Stimulated activated CD4-positive, alpha-beta T cell treated with anti-CD3 and anti-CD28 coated beads, TNF-alpha, amount 100 ng/mL, for 1 hour (primary cell): ENCODE results near the gene TCFL5.

ENCODE experiments used
- DNase-seq, 3 donors: peaks; one replicate each; pipeline ENCODE4 v3.0.0-alpha.2; 2020; ENCODE audit warnings: low read depth in 3 of 3, low spot score in 1 of 3

TCFL5 gene

DNA sequence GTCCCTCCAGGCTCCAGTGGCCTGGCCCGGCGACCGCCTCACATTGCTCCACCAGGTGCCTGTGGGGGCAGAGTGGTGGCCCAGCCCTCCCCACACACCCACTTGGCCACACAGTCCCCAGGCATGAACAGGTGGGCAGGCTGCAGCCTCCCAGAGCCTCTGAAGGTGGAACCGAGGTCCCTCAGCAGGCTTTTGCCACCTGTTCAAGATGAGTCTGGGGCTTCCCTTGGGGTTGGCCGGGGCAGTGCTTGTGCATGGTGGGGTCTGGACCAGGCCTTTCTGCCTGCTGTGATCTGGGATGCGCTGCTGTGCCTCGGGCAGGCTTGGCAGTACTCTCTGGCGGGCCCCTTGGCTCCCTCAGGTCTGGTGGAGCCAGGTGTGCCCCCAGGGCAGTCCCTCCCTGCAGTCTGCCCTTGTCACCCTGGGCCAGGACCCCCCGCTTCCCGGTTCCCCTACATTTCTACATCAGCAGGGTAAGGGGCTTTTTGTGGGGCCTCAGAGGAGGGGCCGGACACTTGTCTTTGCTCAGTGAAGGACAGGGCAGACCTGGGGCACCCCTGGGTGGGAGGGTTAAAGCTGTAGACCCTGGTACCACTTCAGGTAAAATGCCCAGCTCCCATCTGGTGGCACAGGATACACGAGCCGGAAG, 47.4 kb downstream of the TCFL5 start:
- DNase-seq, result no peak

DNA sequence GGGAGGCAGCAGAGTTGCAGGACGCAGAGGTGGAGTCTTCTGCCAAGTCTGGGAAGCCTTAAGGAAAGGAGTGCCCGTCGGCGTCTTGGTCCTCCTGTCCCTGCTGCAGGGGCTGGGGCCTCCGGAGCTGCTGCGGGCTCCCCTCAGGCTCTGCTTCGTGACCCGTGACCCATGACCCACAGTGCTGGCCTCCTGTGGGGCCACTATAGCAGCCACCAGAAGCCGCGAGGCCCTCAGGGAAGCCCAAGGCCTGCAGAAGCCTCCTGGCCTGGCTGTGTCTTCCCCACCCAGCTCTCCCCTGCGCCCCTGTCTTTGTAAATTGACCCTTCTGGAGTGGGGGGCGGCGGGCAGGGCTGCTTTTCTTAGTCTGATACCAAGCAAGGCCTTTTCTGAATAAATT, 48.0 kb downstream of the TCFL5 start:
- no peak for DNase-seq

DNA sequence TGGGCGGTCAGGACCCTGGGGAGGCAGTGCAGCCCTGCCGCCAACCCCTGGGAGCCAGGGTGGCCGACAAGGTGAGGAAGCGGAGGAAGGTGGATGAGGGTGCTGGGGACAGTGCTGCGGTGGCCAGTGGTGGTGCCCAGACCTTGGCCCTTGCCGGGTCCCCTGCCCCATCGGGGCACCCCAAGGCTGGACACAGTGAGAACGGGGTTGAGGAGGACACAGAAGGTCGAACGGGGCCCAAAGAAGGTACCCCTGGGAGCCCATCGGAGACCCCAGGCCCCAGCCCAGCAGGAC, 48.8 kb downstream of the TCFL5 start:
- no peak for DNase-seq

DNA sequence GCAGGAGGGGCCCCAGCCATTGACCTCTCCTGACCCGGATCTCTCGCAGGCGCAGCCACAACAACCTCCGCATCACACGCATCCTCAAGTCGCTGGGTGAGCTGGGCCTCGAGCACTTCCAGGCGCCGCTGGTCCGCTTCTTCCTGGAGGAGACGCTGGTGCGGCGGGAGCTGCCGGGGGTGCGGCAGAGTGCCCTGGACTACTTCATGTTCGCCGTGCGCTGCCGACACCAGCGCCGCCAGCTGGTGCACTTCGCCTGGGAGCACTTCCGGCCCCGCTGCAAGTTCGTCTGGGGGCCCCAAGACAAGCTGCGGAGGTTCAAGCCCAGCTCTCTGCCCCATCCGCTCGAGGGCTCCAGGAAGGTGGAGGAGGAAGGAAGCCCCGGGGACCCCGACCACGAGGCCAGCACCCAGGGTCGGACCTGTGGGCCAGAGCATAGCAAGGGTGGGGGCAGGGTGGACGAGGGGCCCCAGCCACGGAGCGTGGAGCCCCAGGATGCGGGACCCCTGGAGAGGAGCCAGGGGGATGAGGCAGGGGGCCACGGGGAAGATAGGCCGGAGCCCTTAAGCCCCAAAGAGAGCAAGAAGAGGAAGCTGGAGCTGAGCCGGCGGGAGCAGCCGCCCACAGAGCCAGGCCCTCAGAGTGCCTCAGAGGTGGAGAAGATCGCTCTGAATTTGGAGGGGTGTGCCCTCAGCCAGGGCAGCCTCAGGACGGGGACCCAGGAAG, 49.3 kb downstream of the TCFL5 start:
- no peak for DNase-seq

DNA sequence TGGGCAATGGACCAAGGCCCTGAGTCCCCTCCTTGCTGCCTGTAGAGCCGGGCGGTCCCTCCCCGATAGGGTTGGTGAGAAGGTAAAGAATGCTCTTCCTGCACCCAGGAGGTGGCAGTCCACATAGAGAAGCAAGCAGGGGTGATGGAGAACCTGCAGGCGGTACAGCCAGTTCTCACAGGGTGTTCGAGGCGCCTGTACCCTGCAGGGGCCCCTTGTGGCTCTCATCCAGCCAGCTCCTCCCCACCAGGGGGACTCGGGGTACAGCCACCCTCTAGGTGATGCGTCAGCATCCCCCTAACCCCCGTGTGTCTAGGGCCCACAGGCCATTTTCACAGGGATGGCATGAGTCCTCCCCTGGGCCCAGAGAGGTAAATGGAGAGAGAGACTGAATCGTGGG, 49.9 kb downstream of the TCFL5 start:
- no peak for DNase-seq

DNA sequence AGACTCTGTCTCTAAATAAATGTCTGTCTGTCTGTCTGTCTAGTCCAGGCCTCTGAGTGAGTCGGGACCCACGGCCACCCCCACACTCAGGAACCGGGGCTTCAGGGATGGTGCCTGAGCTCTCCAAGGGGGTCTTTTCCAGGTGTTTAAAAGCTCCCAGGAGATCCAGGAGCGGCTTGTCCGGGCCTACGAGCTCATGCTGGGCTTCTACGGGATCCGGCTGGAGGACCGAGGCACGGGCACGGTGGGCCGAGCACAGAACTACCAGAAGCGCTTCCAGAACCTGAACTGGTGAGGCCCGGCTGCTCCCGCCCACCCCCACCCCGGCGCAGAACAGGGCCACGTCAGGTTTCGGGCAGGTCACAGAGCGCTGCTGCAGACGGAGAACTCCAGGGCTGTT, 50.3 kb downstream of the TCFL5 start:
- DNase-seq, result no peak

DNA sequence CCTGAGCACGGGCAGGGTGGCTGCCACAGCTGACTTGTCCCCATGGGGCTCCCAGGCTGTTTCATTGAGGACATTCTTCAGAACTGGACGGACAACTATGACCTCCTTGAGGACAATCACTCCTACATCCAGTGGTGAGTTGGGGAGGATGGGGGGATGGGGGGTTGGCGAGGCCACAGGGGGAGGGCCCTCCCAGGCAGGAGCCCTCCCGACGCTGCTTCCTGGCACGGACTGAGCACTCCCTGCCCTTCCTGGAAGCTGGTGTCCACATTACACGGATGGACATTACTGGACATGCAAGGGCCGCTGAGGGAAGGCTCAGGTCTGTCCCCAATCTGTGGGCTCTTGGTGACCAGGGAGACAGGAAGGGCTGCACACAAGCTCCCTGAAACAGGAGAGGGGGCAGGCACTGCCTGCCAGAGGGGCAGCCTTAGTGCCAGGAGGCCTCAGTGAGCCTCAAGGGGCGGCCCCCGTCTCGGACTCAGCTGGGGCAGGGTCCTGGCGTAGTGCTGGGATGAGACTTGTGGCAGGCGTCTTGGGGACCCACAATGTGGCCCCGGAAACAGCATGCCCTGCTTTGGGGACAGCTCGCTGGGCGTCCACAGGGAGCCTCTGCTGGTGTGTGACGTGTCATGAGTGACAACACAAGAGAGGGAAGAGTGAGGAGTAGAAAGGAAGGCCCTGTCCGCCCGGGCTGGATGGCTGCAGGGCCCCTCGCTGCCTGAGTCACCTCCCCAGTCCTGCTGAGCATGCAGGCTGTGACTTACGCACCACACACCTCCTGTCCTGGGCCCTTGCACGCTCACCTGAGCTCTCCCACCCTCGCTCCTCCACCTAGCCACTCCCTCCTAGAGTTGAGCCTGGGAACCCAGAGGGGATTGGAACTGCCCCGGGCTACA, 51.8 kb downstream of the TCFL5 start:
- DNase-seq, result no peak

DNA sequence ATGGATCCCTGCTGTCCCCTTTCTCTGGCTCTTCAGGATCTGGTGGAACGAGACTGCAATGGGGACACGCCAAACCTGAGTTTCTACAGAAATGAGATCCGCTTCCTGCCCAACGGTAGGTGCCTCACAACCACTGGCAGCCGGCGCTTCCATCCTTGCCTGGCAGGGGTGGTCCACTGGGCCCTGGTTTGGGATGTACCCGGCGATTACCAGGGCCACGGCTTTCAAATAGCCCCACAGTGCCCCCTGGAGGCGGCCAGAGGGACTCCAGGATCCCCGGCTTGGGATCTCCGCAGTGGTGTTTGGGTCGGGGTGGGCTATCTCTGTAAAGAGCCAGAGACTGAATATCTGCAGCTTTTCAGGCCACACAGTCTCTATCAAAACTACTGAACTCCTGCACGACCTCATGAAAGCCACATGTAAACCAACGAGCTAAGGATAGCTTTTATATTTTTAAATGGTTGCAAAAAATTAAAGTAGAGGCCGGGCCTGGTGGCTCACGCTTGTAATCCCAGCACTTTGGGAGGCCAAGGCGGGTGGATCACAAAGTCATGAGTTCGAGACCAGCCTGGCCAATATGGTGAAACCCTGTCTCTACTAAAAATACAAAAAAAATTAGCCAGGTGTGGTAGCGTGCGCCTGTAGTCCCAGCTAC, 53.3 kb downstream of the TCFL5 start:
- peak in 2 of 3 donors; percentile 54 to 70 for DNase-seq

DNA sequence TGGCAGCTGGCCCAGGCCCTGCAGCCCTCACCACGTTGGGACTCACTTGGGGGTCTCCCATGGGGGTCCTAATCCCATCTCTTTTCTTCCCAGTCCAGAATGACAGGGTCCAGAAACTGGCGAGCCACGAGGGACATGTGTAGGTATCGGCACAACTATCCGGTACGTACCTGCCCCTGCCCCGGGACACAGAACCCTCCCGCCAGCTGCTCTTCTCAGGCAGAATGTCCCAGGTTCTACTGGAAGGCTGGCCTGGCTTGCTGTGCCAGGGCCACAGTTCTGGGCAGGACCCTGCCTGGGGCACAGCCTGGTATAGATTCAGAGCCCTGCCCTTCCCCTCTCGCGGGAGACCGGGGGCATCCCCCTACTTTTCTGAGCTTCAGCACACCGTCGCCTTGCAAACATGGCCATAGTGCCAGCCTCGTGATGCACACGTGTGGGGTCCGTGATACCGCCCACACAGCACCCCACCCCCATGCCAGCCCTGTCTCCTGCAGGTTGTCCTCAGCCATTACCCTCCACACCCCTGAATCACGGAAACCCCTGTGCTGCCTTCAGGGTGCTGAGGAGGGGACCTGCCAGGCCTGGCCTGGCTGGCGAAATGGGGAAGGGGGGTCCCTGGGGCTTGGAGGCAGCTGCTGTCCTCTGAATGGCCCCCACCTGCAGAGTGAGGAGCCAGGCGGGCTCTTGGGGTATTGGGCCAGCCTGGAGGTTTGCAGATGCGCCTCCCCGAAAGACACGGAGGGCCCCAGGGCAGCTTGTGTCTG, 54.0 kb downstream of the TCFL5 start:
- DNase-seq, result no peak

DNA sequence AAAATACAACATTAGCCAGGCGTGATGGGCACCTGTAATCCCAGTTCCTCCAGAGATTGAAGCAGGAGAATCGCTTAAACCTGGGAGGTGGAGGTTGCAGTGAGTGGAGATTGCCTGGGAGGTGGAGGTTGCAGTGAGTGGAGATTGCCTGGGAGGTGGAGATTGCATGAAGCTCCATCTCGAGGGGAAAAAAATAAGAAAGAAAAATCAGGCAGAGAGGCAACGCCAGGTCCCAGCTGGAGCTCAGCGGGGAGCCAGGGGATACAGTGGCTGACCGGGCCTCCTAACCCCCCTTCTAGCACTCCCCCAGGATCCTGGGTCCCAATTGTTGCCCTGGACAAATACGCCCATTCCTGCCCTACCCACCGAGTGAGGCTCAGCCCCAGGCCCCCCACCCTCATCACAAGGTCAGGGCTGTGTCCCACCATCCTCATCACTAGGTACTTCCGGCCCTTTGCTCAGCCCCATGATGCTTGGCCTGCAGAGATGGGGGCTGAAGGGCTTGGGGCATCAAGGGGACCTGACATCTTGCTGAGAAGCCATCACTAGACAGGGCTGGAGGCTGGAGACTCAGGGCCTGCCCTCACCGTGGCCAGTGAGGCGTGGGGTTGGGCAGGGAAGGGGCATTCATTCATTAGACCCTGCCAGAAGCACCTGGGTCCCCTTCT, 55.1 kb downstream of the TCFL5 start:
- no peak for DNase-seq

DNA sequence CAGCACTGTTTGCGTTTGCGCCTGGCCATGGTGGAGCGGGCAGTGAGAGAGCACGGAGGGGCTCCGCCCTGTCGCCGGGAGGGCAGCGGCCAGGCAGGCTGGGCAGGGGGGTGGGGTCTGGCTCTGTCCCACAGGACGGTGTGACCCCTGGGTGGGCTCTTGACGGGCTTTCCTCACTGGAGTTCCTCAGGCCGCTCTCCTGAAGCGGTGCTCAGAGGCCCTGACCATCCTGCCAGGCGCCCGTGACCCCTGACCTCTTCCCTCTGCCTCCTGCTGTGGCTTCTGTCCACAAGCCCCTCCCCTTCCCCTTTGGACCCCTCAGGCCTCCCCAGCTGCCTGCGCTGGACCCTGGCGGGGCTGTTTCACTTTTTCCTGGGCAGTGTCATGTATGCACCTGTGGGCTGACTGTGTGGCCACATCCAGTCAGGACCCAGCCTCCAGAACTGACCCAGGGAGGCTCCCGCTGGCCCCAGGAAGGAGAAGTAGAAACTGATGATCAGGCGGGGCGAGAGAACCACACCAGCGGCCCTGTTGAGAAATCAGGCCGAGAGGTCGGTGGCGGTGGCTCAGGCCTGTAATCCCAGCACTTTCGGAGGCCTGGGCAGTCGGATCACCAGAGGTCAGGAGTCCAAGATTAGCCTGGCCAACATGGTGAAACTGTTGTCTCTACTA, 55.8 kb downstream of the TCFL5 start:
- no peak for DNase-seq

DNA sequence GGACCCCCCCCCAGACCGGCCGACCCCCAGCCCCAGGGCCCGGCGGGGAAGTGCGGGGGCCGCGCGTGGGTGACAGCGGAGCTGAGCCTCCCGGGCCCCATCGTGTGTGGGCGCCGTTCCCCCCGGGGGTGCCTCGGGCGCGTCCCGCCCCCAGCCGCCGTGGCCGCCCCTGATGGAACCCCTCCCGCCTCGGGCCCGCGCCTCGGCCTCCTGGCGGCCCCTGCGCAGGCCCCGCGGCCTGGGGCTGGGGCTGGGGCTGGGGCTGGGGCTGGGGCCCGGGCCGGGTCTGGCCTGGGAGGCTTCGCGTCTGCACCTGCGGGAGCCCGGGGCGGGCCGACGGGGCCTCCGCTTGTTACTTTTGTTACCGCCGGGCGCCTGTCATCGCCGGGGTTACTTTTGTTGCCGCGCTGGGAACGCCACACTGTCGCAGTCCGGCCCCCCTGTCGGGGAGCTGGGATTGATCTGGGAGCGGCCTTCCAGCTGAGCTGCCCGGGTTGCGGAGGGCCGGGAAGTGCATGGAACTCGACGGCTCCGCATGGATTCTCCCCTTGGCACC, 56.4 kb downstream of the TCFL5 start:
- DNase-seq, result no peak

DNA sequence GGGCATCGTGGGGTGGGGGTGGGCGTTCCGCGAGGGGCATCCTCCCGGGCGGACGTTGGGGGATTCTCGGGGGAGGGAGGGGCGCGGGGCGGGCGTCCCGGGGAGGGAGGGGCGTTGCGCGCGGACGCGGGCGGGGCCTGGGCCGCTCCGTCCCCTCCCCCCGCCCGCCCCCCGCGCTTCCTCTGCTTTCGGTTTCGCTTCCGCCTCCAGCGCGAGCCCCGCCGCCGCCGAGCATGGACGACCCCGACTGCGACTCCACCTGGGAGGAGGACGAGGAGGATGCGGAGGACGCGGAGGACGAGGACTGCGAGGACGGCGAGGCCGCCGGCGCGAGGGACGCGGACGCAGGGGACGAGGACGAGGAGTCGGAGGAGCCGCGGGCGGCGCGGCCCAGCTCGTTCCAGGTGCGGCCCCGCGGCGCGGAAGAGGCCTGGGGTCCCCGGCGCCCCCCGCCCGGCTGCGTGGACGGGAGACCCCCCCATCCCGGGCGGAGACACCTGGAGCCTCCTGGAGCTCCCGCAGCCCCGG, 56.9 kb downstream of the TCFL5 start, which contains the start of gene OGFR:
Gene OGFR (plus strand): TSS at position 209 of the 528 bp plus-strand sequence. CDS start 25 bp downstream, at position 234.
- peak in 2 of 3 donors; percentile 50 to 58 for DNase-seq

DNA sequence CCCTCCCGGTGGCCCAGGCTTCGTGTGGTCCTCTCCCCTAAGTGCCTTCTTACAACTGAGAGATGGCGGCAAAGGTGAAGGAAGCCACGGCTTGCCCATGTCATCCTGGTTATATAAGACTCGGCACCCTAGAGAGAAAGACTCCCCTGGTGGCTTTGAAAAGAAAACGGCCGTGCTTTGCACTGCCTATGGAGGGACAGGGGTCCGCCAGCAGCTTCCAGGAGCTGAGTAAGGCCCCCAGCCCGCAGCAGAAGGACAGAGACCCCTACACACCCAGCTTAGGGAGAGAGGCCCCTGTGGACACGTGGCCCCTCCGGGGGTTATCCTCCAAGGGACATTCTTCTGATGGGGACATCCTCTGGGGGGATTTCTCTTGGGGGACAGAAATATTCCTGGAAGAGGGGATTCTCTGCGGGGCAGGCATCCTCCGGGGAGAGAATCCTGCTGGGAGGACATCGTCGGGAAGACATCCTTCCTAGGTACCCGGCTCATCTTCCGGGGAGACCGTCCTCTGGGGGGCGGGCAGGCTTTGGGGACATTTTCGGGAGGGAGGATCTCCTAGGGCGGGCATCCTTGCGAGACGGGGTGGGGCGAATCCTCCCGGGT, 57.5 kb downstream of the TCFL5 start:
- DNase-seq, result no peak

DNA sequence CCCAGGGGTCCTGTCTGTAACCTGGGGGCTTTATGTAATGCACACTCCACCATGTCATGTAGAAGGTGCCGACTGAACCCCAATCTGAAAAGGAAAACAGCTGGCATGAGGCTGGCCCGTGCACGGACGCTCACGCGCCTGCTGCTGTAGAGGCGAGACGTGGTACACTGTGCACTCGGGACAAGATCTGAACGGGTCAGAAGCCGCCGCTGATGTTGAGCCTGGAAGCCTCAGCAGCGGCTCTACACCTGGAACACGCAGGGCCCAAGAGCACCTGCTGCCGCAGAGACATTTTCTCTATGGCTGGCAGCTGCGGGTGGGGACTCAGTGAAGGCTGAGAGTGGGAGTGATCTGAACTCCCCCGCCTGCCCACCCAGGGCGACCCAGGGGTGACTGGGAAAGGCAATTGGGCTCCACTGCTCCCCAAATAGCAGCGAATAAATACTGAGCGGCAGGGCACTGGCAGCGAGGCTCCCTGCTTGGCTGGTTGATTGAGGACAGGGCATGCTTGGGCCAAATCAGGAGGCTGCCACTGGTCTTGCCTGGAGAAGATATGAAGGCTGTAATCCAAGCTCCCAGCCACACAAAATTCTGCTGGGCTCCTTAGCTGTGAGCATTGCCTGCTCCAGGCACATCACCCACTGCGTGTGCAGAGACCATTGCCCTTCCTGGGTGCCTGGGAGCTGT, 59.5 kb downstream of the TCFL5 start:
- DNase-seq, result no peak

DNA sequence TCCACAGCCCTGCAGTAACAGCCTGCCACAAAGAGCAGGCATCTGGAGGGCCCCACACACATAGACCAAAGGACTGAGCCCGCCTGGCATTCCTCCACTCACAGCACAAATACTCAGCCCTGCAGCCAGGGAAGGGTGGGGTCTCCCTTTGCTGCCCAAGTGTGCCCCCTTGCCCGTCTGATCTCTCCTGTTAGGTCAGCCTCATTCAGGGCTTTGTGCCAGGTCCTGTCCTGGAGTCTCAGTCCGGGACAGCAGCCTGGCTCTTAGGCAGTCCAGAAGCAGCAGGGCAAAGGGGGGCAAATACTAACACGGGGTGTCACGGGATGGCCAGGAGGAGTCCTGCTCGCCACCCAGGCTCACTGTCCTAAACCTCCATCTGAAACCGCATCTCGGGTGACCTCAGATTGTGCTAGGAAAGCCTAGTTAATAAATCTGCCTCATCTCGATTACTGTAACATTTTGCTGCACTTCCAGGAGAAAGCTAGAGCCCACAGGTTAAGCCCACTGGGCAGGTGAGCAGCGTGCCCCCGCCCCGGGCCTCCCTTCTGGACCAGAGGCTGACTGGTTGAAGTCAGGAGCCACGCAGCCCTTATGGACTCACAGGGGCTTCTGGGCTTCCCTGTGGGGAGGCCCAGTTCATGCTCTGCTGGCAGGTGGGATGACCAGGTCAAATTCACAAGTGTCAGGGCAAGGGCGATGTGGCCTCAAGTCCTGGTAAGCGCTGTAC, 60.2 kb downstream of the TCFL5 start:
- DNase-seq, result no peak
